H54 (cell line): ENCODE measurements around the gene RAB17.

ENCODE experiments used
- DNase-seq: peaks from one replicate; pipeline ENCODE4 v3.0.0; 2011; ENCODE audit warnings: low spot score, mixed read lengths; ENCODE audit not compliant: insufficient read length
- FAIRE-seq: peaks from 3 replicates; lab custom pipeline; 2011; peaks lifted over from hg19 to GRCh38; lab: Jason Lieb, UNC
- POLR2A ChIP-seq: IDR thresholded peaks from 2 replicates; pipeline ENCODE4 v1.6.1; 2011; ENCODE audit warnings: low read depth, mild to moderate bottlenecking, low read length

Gene RAB17

GRCh38 chr2:237572742-237573101, 17.8 kb downstream of the RAB17 start:
- no peak for FAIRE-seq
- no peak for DNase-seq
- no peak for TF ChIP-seq POLR2A

GRCh38 chr2:237572021-237572741, 18.4 kb downstream of the RAB17 start:
- FAIRE-seq = peak; percentile 15
- no peak for TF ChIP-seq POLR2A
- DNase-seq = peak; percentile 98

- FAIRE-seq (no peak), DNase-seq (no peak)
- no peak for TF ChIP-seq POLR2A
These were observed 19.0 kb downstream of the RAB17 start for GRCh38 chr2:237571551-237571950.

GRCh38 chr2:237570776-237571335, 19.7 kb downstream of the RAB17 start:
- DNase-seq = no peak
- TF ChIP-seq POLR2A = no peak
- no peak for FAIRE-seq

- DNase-seq = no peak
- FAIRE-seq = no peak
- no peak for TF ChIP-seq POLR2A
These were observed 20.6 kb downstream of the RAB17 start for GRCh38 chr2:237569896-237570295.

- no peak for FAIRE-seq
- no peak for DNase-seq
- TF ChIP-seq POLR2A = no peak
These were observed 21.5 kb downstream of the RAB17 start for GRCh38 chr2:237569041-237569440.

- no peak for TF ChIP-seq POLR2A
- no peak for FAIRE-seq
- no peak for DNase-seq
These were observed 22.3 kb downstream of the RAB17 start for GRCh38 chr2:237568121-237568660.

- FAIRE-seq (no peak), DNase-seq (no peak)
- no peak for TF ChIP-seq POLR2A
These were observed 23.1 kb downstream of the RAB17 start for GRCh38 chr2:237567276-237568029.

GRCh38 chr2:237566401-237567235, 23.9 kb downstream of the RAB17 start, which contains the start of gene PRLH:
Gene PRLH, plus strand, starts transcription at chr2:237566574. Its CDS starts 0 bp downstream, at chr2:237566574.
- DNase-seq (no peak), FAIRE-seq (no peak)
- TF ChIP-seq POLR2A = no peak

GRCh38 chr2:237565974-237566373, 24.6 kb downstream of the RAB17 start:
- no peak for FAIRE-seq
- DNase-seq = no peak
- TF ChIP-seq POLR2A = no peak

- no peak for TF ChIP-seq POLR2A
- DNase-seq (no peak), FAIRE-seq (no peak)
These were observed 25.9 kb downstream of the RAB17 start for GRCh38 chr2:237564526-237565131.

- DNase-seq (no peak), FAIRE-seq (no peak)
- TF ChIP-seq POLR2A = no peak
These were observed 26.7 kb downstream of the RAB17 start for GRCh38 chr2:237563816-237564215.

- DNase-seq (no peak), FAIRE-seq (no peak)
- no peak for TF ChIP-seq POLR2A
These were observed 29.3 kb downstream of the RAB17 start for GRCh38 chr2:237561221-237561620.
